ENCODE measurements around the gene SMARCC2. TPM values are rescaled to one million over a fixed set of nuclear protein-coding genes. Genes with fewer than 3 reads are reported as not detected.

The SMARCC2 gene
- total and polyA plus RNA-seq, 9 of the 15 experiments (the other 6 are each of a cell fraction or from before 2014, with no cell fraction given) = 11.9 to 86.0 (median 36.6) TPM

DNA sequence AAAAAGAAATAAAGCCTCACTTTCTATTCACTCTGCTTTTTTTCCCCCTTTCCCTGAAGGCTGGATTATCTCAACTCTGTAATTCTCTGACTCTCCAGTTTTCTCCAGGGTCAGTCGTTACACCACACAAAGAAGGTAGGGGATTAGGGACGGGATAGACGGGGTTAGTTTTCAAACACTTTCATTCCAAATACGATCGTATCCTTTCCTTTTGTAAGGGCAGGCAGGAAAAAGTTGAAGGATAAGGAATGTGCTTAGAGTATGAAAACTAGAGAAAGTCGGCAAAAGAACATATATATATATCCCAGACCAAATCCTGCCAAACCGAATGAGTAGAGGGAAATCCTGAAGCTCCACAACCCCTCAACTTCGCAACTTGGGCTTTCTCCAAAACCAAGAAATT, 61.8 kb downstream of the SMARCC2 start (continued):
- peak; percentile 81; the same call in 1 of the 2 replicates for TF ChIP-seq MGA (IDR thresholded peaks at IDR 0.05)
- TF ChIP-seq ZNF589 (CRISPR knock-in tag; IDR thresholded peaks at IDR 0.05; ENCODE audit: low read depth) = peak; percentile 54; the same call in 1 of the 2 replicates
- TF ChIP-seq, protein P1, sequence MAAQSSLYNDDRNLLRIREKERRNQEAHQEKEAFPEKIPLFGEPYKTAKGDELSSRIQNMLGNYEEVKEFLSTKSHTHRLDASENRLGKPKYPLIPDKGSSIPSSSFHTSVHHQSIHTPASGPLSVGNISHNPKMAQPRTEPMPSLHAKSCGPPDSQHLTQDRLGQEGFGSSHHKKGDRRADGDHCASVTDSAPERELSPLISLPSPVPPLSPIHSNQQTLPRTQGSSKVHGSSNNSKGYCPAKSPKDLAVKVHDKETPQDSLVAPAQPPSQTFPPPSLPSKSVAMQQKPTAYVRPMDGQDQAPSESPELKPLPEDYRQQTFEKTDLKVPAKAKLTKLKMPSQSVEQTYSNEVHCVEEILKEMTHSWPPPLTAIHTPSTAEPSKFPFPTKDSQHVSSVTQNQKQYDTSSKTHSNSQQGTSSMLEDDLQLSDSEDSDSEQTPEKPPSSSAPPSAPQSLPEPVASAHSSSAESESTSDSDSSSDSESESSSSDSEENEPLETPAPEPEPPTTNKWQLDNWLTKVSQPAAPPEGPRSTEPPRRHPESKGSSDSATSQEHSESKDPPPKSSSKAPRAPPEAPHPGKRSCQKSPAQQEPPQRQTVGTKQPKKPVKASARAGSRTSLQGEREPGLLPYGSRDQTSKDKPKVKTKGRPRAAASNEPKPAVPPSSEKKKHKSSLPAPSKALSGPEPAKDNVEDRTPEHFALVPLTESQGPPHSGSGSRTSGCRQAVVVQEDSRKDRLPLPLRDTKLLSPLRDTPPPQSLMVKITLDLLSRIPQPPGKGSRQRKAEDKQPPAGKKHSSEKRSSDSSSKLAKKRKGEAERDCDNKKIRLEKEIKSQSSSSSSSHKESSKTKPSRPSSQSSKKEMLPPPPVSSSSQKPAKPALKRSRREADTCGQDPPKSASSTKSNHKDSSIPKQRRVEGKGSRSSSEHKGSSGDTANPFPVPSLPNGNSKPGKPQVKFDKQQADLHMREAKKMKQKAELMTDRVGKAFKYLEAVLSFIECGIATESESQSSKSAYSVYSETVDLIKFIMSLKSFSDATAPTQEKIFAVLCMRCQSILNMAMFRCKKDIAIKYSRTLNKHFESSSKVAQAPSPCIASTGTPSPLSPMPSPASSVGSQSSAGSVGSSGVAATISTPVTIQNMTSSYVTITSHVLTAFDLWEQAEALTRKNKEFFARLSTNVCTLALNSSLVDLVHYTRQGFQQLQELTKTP (IDR thresholded peaks at IDR 0.05; ENCODE audit: low read depth in 1 of 2, partially characterized antibody in 2 of 2) = peak; percentile 60 to 79
- TF ChIP-seq EP300 (IDR thresholded peaks at IDR 0.05; ENCODE audit: low read length) = peak; percentile 23; the same call in 1 of the 2 replicates
- TF ChIP-seq BCL6 (CRISPR knock-in tag; IDR thresholded peaks at IDR 0.05) = no peak
- TF ChIP-seq, protein P2, sequence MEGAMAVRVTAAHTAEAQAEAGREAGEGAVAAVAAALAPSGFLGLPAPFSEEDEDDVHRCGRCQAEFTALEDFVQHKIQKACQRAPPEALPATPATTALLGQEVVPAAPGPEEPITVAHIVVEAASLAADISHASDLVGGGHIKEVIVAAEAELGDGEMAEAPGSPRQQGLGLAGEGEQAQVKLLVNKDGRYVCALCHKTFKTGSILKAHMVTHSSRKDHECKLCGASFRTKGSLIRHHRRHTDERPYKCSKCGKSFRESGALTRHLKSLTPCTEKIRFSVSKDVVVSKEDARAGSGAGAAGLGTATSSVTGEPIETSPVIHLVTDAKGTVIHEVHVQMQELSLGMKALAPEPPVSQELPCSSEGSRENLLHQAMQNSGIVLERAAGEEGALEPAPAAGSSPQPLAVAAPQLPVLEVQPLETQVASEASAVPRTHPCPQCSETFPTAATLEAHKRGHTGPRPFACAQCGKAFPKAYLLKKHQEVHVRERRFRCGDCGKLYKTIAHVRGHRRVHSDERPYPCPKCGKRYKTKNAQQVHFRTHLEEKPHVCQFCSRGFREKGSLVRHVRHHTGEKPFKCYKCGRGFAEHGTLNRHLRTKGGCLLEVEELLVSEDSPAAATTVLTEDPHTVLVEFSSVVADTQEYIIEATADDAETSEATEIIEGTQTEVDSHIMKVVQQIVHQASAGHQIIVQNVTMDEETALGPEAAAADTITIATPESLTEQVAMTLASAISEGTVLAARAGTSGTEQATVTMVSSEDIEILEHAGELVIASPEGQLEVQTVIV (CRISPR knock-in tag; IDR thresholded peaks at IDR 0.05; ENCODE audit: borderline replicate concordance) = no peak
- 0 out of 2 replicates have a peak, but pooled peaks have one; percentile 6 for TF ChIP-seq MTA2 (IDR thresholded peaks at IDR 0.05; ENCODE audit: low read depth)
- TF ChIP-seq CHD1 (IDR thresholded peaks at IDR 0.05; ENCODE audit: low read length) = no peak
- TF ChIP-seq ZSCAN32 (CRISPR knock-in tag; IDR thresholded peaks at IDR 0.05) = 0 out of 2 replicates have a peak, but pooled peaks have one; percentile 48

Measured in K562 (cell line).